ENCODE data around the gene CIAO2B. TPM values are rescaled to one million over a fixed set of nuclear protein-coding genes. Genes with fewer than 3 reads are reported as not detected.

CIAO2B gene
- polyA plus RNA-seq, 1 donor (not counting 4 experiments of a cell fraction or from before 2014, with no cell fraction given): 105 TPM

GRCh38 chr16:66925322-66925840, 8.8 kb downstream of the CIAO2B start, which contains the start of gene RRAD:
TSS of gene RRAD (minus strand) at chr16:66925535. CDS start at chr16:66925179, 356 bp downstream.
- Histone ChIP-seq H2AFZ (ENCODE audit: control insufficient read depth, low read length) (no peak within 1 kb of the TSS), H3K9me1 (ENCODE audit: control insufficient read depth, extremely low read depth, insufficient read depth, low read length) (no peaks in the 10 kb centered on the region), H4K20me1 (ENCODE audit: control insufficient read depth, extremely low read depth, insufficient read depth, low read length) (no peaks in the 10 kb centered on the region), H3K4me2 (ENCODE audit: control insufficient read depth, extremely low read depth, insufficient read depth, low read depth, low read length) (peak within 1 kb of the TSS; percentile 54), H3K27ac (ENCODE audit: control insufficient read depth, insufficient read depth, low read length) (no peak within 1 kb of the TSS), H3K4me3 (ENCODE audit: control insufficient read depth in 2 of 3, extremely low read depth in 1 of 3, insufficient read depth in 2 of 3, low read depth in 1 of 3, low read length in 3 of 3) (peak within 1 kb of the TSS in 2 of 3 experiments; percentile 13 to 20), H3K9ac (ENCODE audit: control insufficient read depth, extremely low read depth, insufficient read depth, low read length) (no peak within 1 kb of the TSS), H3K4me1 (ENCODE audit: control insufficient read depth, extremely low read depth, insufficient read depth, low read length) (peaks cover 19% of the 10 kb centered on the region), H3K79me2 (ENCODE audit: control insufficient read depth, insufficient read depth, low read length) (no peaks in the 10 kb centered on the region), H3K27me3 (ENCODE audit: control insufficient read depth, extremely low read depth, insufficient read depth, low read length) (peaks cover 44% of the 10 kb centered on the region), H3K36me3 (ENCODE audit: control insufficient read depth in 2 of 2, extremely low read depth in 1 of 2, insufficient read depth in 2 of 2, low read length in 2 of 2) (no peaks in the 10 kb centered on the region), H3K9me3 (ENCODE audit: control insufficient read depth, low read depth, low read length) (no peaks in the 10 kb centered on the region)
- no peak for DNase-seq (ENCODE audit: low read depth, low spot score)
- dilution Hi-C loops (cut with MboI; ENCODE audit: extremely low pct_ligation_motif_present, low sequenced_read_pairs): no loop called here
- FAIRE-seq: no peak
- TF ChIP-seq CTCF (optimal IDR thresholded peaks at IDR 0.05 in 1 of 3, IDR thresholded peaks at IDR 0.05 in 1 of 3, conservative IDR thresholded peaks at IDR 0.05 in 1 of 3; ENCODE audit: extremely low read depth in 1 of 3, insufficient read depth in 2 of 3, low read length in 3 of 3): no peak
- TF ChIP-seq EZH2 (IDR thresholded peaks at IDR 0.05; ENCODE audit: low read length): peak; percentile 3

GRCh38 chr16:66924527-66925321, 9.5 kb downstream of the CIAO2B start:
- peak overlapping the region in 2 of 3 experiments; percentile 13 to 20 for H3K4me3 ChIP-seq (ENCODE audit: control insufficient read depth in 2 of 3, extremely low read depth in 1 of 3, insufficient read depth in 2 of 3, low read depth in 1 of 3, low read length in 3 of 3)
- peaks cover 44% of the 10 kb centered on the region for H3K27me3 ChIP-seq (ENCODE audit: control insufficient read depth, extremely low read depth, insufficient read depth, low read length)
- no peaks in the 10 kb centered on the region for H3K9me1 ChIP-seq (ENCODE audit: control insufficient read depth, extremely low read depth, insufficient read depth, low read length)
- no peak overlapping the region for H2AFZ ChIP-seq (ENCODE audit: control insufficient read depth, low read length)
- dilution Hi-C loops (cut with MboI; ENCODE audit: extremely low pct_ligation_motif_present, low sequenced_read_pairs): no loop called here
- no peak overlapping the region for H3K9ac ChIP-seq (ENCODE audit: control insufficient read depth, extremely low read depth, insufficient read depth, low read length)
- H3K4me2 ChIP-seq (ENCODE audit: control insufficient read depth, extremely low read depth, insufficient read depth, low read depth, low read length): peak overlapping the region; percentile 54
- peaks cover 19% of the 10 kb centered on the region for H3K4me1 ChIP-seq (ENCODE audit: control insufficient read depth, extremely low read depth, insufficient read depth, low read length)
- no peak overlapping the region for H3K27ac ChIP-seq (ENCODE audit: control insufficient read depth, insufficient read depth, low read length)
- TF ChIP-seq CTCF (optimal IDR thresholded peaks at IDR 0.05 in 1 of 3, IDR thresholded peaks at IDR 0.05 in 1 of 3, conservative IDR thresholded peaks at IDR 0.05 in 1 of 3; ENCODE audit: extremely low read depth in 1 of 3, insufficient read depth in 2 of 3, low read length in 3 of 3) (peak in 2 of 3 experiments; percentile 55 to 68), EZH2 (IDR thresholded peaks at IDR 0.05; ENCODE audit: low read length) (peak; percentile 77)
- no peaks in the 10 kb centered on the region for H3K79me2 ChIP-seq (ENCODE audit: control insufficient read depth, insufficient read depth, low read length)
- no peaks in the 10 kb centered on the region for H3K9me3 ChIP-seq (ENCODE audit: control insufficient read depth, low read depth, low read length)
- DNase-seq (ENCODE audit: low read depth, low spot score) (no peak), FAIRE-seq (no peak)
- H4K20me1 ChIP-seq (ENCODE audit: control insufficient read depth, extremely low read depth, insufficient read depth, low read length): no peaks in the 10 kb centered on the region
- no peaks in the 10 kb centered on the region for H3K36me3 ChIP-seq (ENCODE audit: control insufficient read depth in 2 of 2, extremely low read depth in 1 of 2, insufficient read depth in 2 of 2, low read length in 2 of 2)

Data from keratinocyte (primary cell).